Measurements from ENCODE around the gene ITFG2. TPM values are rescaled to one million over a fixed set of nuclear protein-coding genes. Genes with fewer than 3 reads are reported as not detected.
"Not testable (repeated sequence)": the region's sequence is repeated elsewhere in the genome, so short reads cannot be mapped to it uniquely, and the experiment has no call there.

Gene ITFG2
- total and polyA plus RNA-seq, 2 experiments from 2014 or later, result 20.9 to 23.5 TPM

GRCh38 chr12:2858944-2859421 lies 46.5 kb downstream of the ITFG2 start:
- no peak overlapping the region for H3K27ac ChIP-seq
- no peak overlapping the region for H3K4me2 ChIP-seq
- H3K9me2 ChIP-seq (replicated peaks; ENCODE audit: insufficient read depth), result no peaks in the 10 kb centered on the region
- no peak overlapping the region for H3K4me3 ChIP-seq
- no peaks in the 10 kb centered on the region for H4K20me1 ChIP-seq (ENCODE audit: insufficient read depth, poor library complexity, severe bottlenecking)
- no peak overlapping the region for H2AFZ ChIP-seq
- no peak for DNase-seq (ENCODE audit: low spot score)
- no peaks in the 10 kb centered on the region for H3K79me2 ChIP-seq
- 94% methylated on average over 12 of the region's 12 CpGs for WGBS (ENCODE audit: low lambda C conversion rate, missing lambda C conversion rate)
- no peaks in the 10 kb centered on the region for H3K36me3 ChIP-seq (replicated peaks; ENCODE audit: insufficient read depth, low read depth)
- H3K4me1 ChIP-seq (ENCODE audit: insufficient read depth), result no peaks in the 10 kb centered on the region
- no peaks in the 10 kb centered on the region for H3K9me3 ChIP-seq (ENCODE audit: low read depth)
- no peak for TF ChIP-seq CTCF (IDR thresholded peaks at IDR 0.05; ENCODE audit: poor library complexity)
- H3K27me3 ChIP-seq, result no peaks in the 10 kb centered on the region

- H3K27me3 ChIP-seq, result no peaks in the 10 kb centered on the region
- no peaks in the 10 kb centered on the region for H3K4me1 ChIP-seq (ENCODE audit: insufficient read depth)
- no peaks in the 10 kb centered on the region for H3K79me2 ChIP-seq
- no peak overlapping the region for H3K27ac ChIP-seq
- H3K4me3 ChIP-seq, result no peak overlapping the region
- H3K36me3 ChIP-seq (replicated peaks; ENCODE audit: insufficient read depth, low read depth), result no peaks in the 10 kb centered on the region
- no peak for TF ChIP-seq EZH2phosphoT487 (IDR thresholded peaks at IDR 0.05; ENCODE audit: low read depth, severe bottlenecking, unreplicated experiment)
- no peak for TF ChIP-seq EZH2 (IDR thresholded peaks at IDR 0.05; ENCODE audit: borderline replicate concordance)
- no peak for TF ChIP-seq CTCF (IDR thresholded peaks at IDR 0.05; ENCODE audit: poor library complexity)
- DNase-seq (ENCODE audit: low spot score), result no peak
- no peak overlapping the region for H3K4me2 ChIP-seq
- H3K9me2 ChIP-seq (replicated peaks; ENCODE audit: insufficient read depth), result no peaks in the 10 kb centered on the region
- no peaks in the 10 kb centered on the region for H4K20me1 ChIP-seq (ENCODE audit: insufficient read depth, poor library complexity, severe bottlenecking)
- no peaks in the 10 kb centered on the region for H3K9me3 ChIP-seq (ENCODE audit: low read depth)
- no peak overlapping the region for H2AFZ ChIP-seq
Observed at GRCh38 chr12:2860170-2860569, 47.7 kb downstream of the ITFG2 start.

GRCh38 chr12:2862876-2863275 lies 50.4 kb downstream of the ITFG2 start:
- Histone ChIP-seq H3K27me3 (no peaks in the 10 kb centered on the region), H3K4me2 (no peak overlapping the region), H3K36me3 (replicated peaks; ENCODE audit: insufficient read depth, low read depth) (no peaks in the 10 kb centered on the region), H2AFZ (no peak overlapping the region), H3K9me2 (replicated peaks; ENCODE audit: insufficient read depth) (no peaks in the 10 kb centered on the region), H3K79me2 (no peaks in the 10 kb centered on the region), H3K9me3 (ENCODE audit: low read depth) (no peaks in the 10 kb centered on the region), H3K4me1 (ENCODE audit: insufficient read depth) (no peaks in the 10 kb centered on the region), H3K27ac (no peak overlapping the region), H4K20me1 (ENCODE audit: insufficient read depth, poor library complexity, severe bottlenecking) (no peaks in the 10 kb centered on the region), H3K4me3 (no peak overlapping the region)
- TF ChIP-seq CTCF (IDR thresholded peaks at IDR 0.05; ENCODE audit: poor library complexity) (no peak), EZH2phosphoT487 (IDR thresholded peaks at IDR 0.05; ENCODE audit: low read depth, severe bottlenecking, unreplicated experiment) (no peak), EZH2 (IDR thresholded peaks at IDR 0.05; ENCODE audit: borderline replicate concordance) (no peak)
- WGBS (ENCODE audit: low lambda C conversion rate, missing lambda C conversion rate), result 97% methylated on average over 7 of the region's 7 CpGs
- no peak for DNase-seq (ENCODE audit: low spot score)

- not testable (repeated sequence) for H3K4me1 ChIP-seq (ENCODE audit: insufficient read depth); DNase-seq (ENCODE audit: low spot score); H3K9me2 ChIP-seq (replicated peaks; ENCODE audit: insufficient read depth); H3K4me2 ChIP-seq; H2AFZ ChIP-seq; H3K36me3 ChIP-seq (replicated peaks; ENCODE audit: insufficient read depth, low read depth); H3K9me3 ChIP-seq (ENCODE audit: low read depth); H3K79me2 ChIP-seq; H3K4me3 ChIP-seq; H3K27ac ChIP-seq; H3K27me3 ChIP-seq; H4K20me1 ChIP-seq (ENCODE audit: insufficient read depth, poor library complexity, severe bottlenecking)
- 96% methylated on average over 7 of the region's 7 CpGs for WGBS (ENCODE audit: low lambda C conversion rate, missing lambda C conversion rate)
Observed at GRCh38 chr12:2863402-2863801, 50.9 kb downstream of the ITFG2 start.

Measured in hepatocyte (in vitro differentiated cells).